GM13977 (cell line): ENCODE data around the gene TULP4.
A peak's percentile ranks its signal among the peaks of the same experiment; 100 is the strongest.
"Not testable (repeated sequence)": the region's sequence is repeated elsewhere in the genome, so short reads cannot be mapped to it uniquely, and the experiment has no call there.

Experiments
- DNase-seq: peaks from one replicate; pipeline ENCODE4 v3.0.0; 2012; ENCODE audit warnings: low spot score
- in situ Hi-C: fragments of 300-500 bp; cut with MboI; formaldehyde crosslinking; loops from one replicate; pipeline ENCODE4 v1.12.0; 2022; ENCODE audit warnings: low sequenced_read_pairs, low pct_unique_long_range_greater_than_20kb, mixed read lengths, inconsistent platforms; ENCODE audit not compliant: unreplicated experiment
- TF ChIP-seq, protein P1 (sequence below): IDR thresholded peaks from 2 replicates; pipeline ENCODE4 v1.5.1; 2012; ENCODE audit warnings: mild to moderate bottlenecking, control low read depth; ENCODE audit not compliant: insufficient read depth; ENCODE audit errors: extremely low read depth, missing control alignments

Gene TULP4

GRCh38 chr6:158334534-158334933 lies 22.3 kb downstream of the TULP4 start:
- TF ChIP-seq, protein P1, sequence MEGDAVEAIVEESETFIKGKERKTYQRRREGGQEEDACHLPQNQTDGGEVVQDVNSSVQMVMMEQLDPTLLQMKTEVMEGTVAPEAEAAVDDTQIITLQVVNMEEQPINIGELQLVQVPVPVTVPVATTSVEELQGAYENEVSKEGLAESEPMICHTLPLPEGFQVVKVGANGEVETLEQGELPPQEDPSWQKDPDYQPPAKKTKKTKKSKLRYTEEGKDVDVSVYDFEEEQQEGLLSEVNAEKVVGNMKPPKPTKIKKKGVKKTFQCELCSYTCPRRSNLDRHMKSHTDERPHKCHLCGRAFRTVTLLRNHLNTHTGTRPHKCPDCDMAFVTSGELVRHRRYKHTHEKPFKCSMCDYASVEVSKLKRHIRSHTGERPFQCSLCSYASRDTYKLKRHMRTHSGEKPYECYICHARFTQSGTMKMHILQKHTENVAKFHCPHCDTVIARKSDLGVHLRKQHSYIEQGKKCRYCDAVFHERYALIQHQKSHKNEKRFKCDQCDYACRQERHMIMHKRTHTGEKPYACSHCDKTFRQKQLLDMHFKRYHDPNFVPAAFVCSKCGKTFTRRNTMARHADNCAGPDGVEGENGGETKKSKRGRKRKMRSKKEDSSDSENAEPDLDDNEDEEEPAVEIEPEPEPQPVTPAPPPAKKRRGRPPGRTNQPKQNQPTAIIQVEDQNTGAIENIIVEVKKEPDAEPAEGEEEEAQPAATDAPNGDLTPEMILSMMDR: no peak
- in situ Hi-C loops: no loop called here
- DNase-seq: no peak

GRCh38 chr6:158337332-158337731 lies 25.1 kb downstream of the TULP4 start:
- TF ChIP-seq, protein P1: no peak
- in situ Hi-C loops: no loop called here
- no peak for DNase-seq

DNA sequence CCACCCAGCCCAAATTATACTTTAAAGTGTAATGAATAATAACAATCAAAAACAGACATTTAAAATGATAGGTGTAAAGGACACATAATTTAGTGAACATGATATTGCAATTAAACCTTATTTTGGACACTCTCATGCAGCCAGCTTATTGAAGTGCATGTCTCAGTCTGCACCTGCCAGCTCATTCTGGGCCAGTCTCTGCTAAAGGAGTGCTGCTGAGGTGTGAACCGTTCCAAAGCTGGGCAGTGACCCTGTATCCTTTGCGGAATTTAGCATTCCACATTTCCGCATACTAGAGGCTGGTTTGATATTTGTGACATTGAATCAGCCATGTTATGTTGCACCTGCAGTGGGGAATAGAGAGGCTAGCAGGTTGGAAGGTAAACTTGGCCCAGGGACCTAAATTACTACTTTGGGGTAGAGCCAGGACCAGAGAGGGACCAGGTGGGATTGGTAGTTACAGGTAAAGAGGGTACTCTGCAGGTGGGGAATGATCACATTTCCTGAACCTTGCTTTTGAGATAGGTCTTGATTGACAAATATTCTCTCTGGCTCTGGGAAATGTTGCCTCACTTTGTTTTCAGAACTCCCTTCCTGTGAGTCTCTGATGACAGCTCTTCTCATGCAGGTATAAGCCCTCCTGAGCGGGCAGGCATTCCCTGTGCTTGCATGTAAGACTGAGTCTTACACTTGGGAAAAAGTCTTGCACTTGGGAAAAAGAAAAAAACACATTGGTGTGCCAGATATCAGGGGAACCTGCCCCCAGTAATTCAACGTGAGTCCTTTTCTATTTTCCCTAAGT lies 26.2 kb downstream of the TULP4 start:
- in situ Hi-C loops: no loop called here
- no peak for DNase-seq

GRCh38 chr6:158339197-158339596 lies 26.9 kb downstream of the TULP4 start:
- in situ Hi-C loops, DNase-seq: not testable (repeated sequence)

More for the DNA sequence above, 26.2 kb downstream of the TULP4 start:
- TF ChIP-seq, protein P1: no peak

DNA sequence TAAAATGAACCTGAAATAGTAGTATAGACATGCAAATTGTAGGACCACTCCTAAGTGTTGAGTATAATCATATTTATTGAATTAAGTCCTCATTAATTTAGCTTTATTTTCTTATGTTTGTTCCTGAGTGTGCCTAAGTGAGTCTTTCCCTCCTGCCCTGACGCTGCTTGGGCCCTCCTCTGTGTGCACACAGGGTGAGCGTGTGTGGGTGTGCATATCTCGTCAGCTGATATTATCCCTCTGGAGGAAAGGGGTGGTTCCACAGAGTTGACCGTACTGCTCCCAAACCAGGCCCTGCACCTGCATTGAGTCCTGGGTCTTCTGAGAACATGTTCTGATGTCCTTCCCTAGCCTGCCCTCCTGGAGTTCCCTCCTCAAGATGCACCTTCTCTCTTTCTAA lies 28.0 kb downstream of the TULP4 start:
- DNase-seq: no peak
- TF ChIP-seq, protein P1: no peak
- in situ Hi-C loops: no loop called here

DNA sequence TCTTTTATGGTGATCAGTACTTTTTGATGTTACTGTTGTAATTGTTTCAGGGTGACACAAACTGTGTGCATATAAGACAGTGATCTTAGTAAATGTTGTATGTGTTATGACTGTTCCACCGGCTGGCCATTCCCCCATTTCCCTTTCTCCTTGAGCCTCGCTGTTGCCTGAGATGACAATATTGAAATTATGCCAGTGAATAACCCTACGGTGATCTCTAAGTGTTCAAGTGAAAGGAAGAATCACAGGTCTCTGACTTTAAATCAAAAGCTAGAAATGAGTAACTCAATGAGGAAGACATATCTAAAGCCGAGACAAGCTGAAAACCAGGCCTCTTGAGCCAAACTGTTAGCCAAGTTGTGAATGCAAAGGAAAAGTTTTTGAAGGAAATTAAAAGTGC lies 32.3 kb downstream of the TULP4 start:
- TF ChIP-seq, protein P1: no peak
- DNase-seq: peak; percentile 30
- in situ Hi-C loops: no loop called here

- DNase-seq, in situ Hi-C loops: not testable (repeated sequence)
These were observed 33.2 kb downstream of the TULP4 start for GRCh38 chr6:158345444-158345843.

- in situ Hi-C loops: no loop called here
- no peak for DNase-seq
- TF ChIP-seq, protein P1: no peak
These were observed 35.1 kb downstream of the TULP4 start for GRCh38 chr6:158347335-158347734.

GRCh38 chr6:158348737-158349504 lies 36.7 kb downstream of the TULP4 start:
- in situ Hi-C loops, DNase-seq: not testable (repeated sequence)

DNA sequence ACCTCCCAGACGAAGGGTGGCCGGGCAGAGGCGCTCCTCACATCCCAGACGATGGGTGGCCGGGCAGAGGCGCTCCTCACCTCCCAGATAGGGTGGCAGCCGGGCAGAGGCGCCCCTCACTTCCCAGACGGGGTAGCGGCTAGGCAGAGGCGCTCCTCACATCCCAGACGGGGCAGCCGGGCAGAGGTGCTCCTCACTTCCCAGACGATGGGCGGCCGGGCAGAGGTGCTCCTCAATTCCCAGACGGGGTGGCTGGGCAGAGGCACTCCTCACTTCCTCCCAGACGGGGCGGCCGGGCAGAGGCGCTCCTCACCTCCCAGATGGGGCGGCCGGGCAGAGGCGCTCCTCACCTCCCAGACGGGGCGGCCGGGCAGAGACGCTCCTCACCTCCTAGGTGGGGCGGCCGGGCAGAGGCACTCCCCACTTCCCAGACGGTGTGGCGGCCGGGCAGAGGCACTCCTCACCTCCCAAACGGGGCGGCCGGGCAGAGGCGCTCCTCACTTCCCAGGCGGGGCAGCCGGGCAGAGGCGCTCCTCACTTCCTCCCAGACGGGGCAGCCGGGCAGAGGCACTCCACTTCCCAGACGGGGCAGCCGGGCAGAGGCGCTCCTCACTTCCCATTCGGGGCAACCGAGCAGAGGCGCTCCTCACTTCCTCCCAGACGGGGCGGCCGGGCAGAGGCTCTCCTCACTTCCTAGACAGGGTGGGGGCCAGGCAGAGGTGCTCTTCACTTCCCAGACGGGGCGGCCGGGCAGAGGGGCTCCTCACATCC lies 37.4 kb downstream of the TULP4 start:
- DNase-seq, in situ Hi-C loops: not testable (repeated sequence)
